SK-N-SH (cell line): Measurements from ENCODE around the gene CEP55. TPM values are rescaled to one million over a fixed set of nuclear protein-coding genes. Genes with fewer than 3 reads are reported as not detected.
A peak's percentile ranks its signal among the peaks of the same experiment; 100 is the strongest.

Experiments
- CTCF ChIA-PET: fragments of 300-600, 350-600 bp; formaldehyde crosslinking; extraction: SDS; loops from one replicate; lab custom pipeline; 2021; lab: Yijun Ruan, JAX
- POLR2A ChIA-PET: fragments of 350-600 bp; sonication (Branson Sonifier 250); formaldehyde crosslinking; extraction: SDS; loops from one replicate; lab custom pipeline; 2020; ENCODE audit warnings: antibody characterized with exemption, inconsistent platforms; lab: Yijun Ruan, JAX
- DNase-seq: peaks from one replicate; pipeline ENCODE4 v3.0.0; 2012
- H2AFZ ChIP-seq: fragments of 200-600 bp; sonication (generic); 2 replicates; pipeline ENCODE4 v1.8.1; 2016; ENCODE audit warnings: antibody characterized with exemption, mild to moderate bottlenecking, low read depth
- H3F3A ChIP-seq: fragments of 200-600 bp; sonication (generic); replicated peaks from 2 replicates; pipeline ENCODE3; 2016; ENCODE audit warnings: antibody characterized with exemption, mild to moderate bottlenecking; ENCODE audit not compliant: insufficient read depth
- H3K27ac ChIP-seq, 2 experiments: fragments of 200-500 bp in 1 of 2; fragments of 200-600 bp in 1 of 2; sonication (Bioruptor generic) in 1 of 2; sonication (generic), shearing (Covaris generic) in 1 of 2; 2 replicates each; pipeline versions ENCODE4 v1.5.1 to v1.6.1; 2014 to 2016; ENCODE audit warnings: low read depth in 2 of 2, inconsistent platforms in 1 of 2, low read length in 1 of 2, mild to moderate bottlenecking in 1 of 2, mixed read lengths in 1 of 2
- H3K27me3 ChIP-seq: fragments of 200-600 bp; sonication (generic), shearing (Covaris generic); 2 replicates; pipeline ENCODE4 v1.6.1; 2016; ENCODE audit warnings: mixed run types; ENCODE audit not compliant: insufficient read depth
- H3K36me3 ChIP-seq, 2 experiments: fragments of 200-500 bp in 1 of 2; fragments of 200-600 bp in 1 of 2; sonication (Bioruptor generic) in 1 of 2; sonication (generic) in 1 of 2; replicated peaks in 1 of 2; 2 replicates each; pipeline versions ENCODE3 to v1.5.1; 2014 to 2016; ENCODE audit warnings: low read length in 1 of 2, mild to moderate bottlenecking in 1 of 2; ENCODE audit not compliant: insufficient read depth in 2 of 2, control insufficient read depth in 1 of 2
- H3K4me1 ChIP-seq, 2 experiments: fragments of 200-500 bp in 1 of 2; fragments of 200-600 bp in 1 of 2; sonication (Bioruptor generic) in 1 of 2; sonication (generic), shearing (Covaris generic) in 1 of 2; 2 replicates each; pipeline versions ENCODE4 v1.5.1 to v1.6.1; 2014 to 2016; ENCODE audit warnings: low read depth in 1 of 2, low read length in 1 of 2, mixed run types in 1 of 2; ENCODE audit not compliant: insufficient read depth in 2 of 2, control insufficient read depth in 1 of 2
- H3K4me2 ChIP-seq: fragments of 200-600 bp; sonication (generic), shearing (Covaris generic); 2 replicates; pipeline ENCODE4 v1.6.1; 2017; ENCODE audit warnings: mixed run types
- H3K4me3 ChIP-seq, 2 experiments: fragments of 200-500 bp in 1 of 2; fragments of 200-600 bp in 1 of 2; sonication (Bioruptor generic) in 1 of 2; sonication (generic), shearing (Covaris generic) in 1 of 2; 2 replicates each; pipeline versions ENCODE4 v1.5.1 to v1.8.1; 2014 to 2016; ENCODE audit warnings: low read depth in 2 of 2, inconsistent platforms in 1 of 2, low read length in 1 of 2, mild to moderate bottlenecking in 1 of 2, mixed read lengths in 1 of 2, moderate library complexity in 1 of 2
- H3K79me2 ChIP-seq: fragments of 200-600 bp; sonication (generic); 2 replicates; pipeline ENCODE4 v1.8.1; 2017; ENCODE audit warnings: mild to moderate bottlenecking; ENCODE audit not compliant: insufficient read depth
- H3K9ac ChIP-seq: fragments of 200-600 bp; sonication (generic); 2 replicates; pipeline ENCODE4 v1.6.1; 2017; ENCODE audit warnings: mixed run types
- H3K9me2 ChIP-seq: fragments of 200-600 bp; sonication (generic); 2 replicates; pipeline ENCODE4 v1.6.1; 2017; ENCODE audit warnings: mixed run types
- H3K9me3 ChIP-seq: fragments of 200-600 bp; sonication (generic); 2 replicates; pipeline ENCODE4 v1.6.1; 2017; ENCODE audit warnings: mixed run types, mild to moderate bottlenecking, moderate library complexity
- H4K20me1 ChIP-seq: fragments of 200-600 bp; sonication (generic); 2 replicates; pipeline ENCODE4 v1.6.1; 2017; ENCODE audit warnings: mild to moderate bottlenecking, mixed run types; ENCODE audit not compliant: insufficient read depth
- CHD2 ChIP-seq: fragments of 150-350 bp; IDR thresholded peaks from 2 replicates; pipeline ENCODE4 v1.6.1; 2018; ENCODE audit warnings: low read length; ENCODE audit not compliant: partially characterized antibody
- EP300 ChIP-seq, 2 experiments: IDR thresholded peaks; 2 replicates each; pipeline versions ENCODE4 v1.4.0 to v1.6.1; 2012; ENCODE audit warnings: borderline replicate concordance in 1 of 2, low read depth in 1 of 2, low read length in 1 of 2
- EZH2phosphoT487 ChIP-seq: fragments of 200-600 bp; sonication (generic); IDR thresholded peaks from 2 replicates; pipeline ENCODE4 v1.6.1; 2017; ENCODE audit warnings: low read depth, mixed run types, mild to moderate bottlenecking, antibody characterized with exemption, moderate library complexity, borderline replicate concordance
- FOSL2 ChIP-seq: IDR thresholded peaks from 2 replicates; pipeline ENCODE4 v1.4.0; 2012; ENCODE audit warnings: low read depth, mild to moderate bottlenecking, moderate library complexity, borderline replicate concordance
- GABPA ChIP-seq: IDR thresholded peaks from 2 replicates; pipeline ENCODE4 v1.4.0; 2012; ENCODE audit warnings: low read depth, mild to moderate bottlenecking
- JUND ChIP-seq: IDR thresholded peaks from 2 replicates; pipeline ENCODE4 v1.4.0; 2012
- NRF1 ChIP-seq: IDR thresholded peaks from 2 replicates; pipeline ENCODE4 v1.6.1; 2012; ENCODE audit warnings: low read depth, mild to moderate bottlenecking, low read length
- POLR2AphosphoS5 ChIP-seq: IDR thresholded peaks from 2 replicates; pipeline ENCODE4 v1.6.1; 2012; ENCODE audit warnings: low read depth, low read length
- SIN3A ChIP-seq: IDR thresholded peaks from 2 replicates; pipeline ENCODE4 v1.6.1; 2012; ENCODE audit warnings: low read depth, mild to moderate bottlenecking, low read length, moderate library complexity, borderline replicate concordance
- TCF12 ChIP-seq: IDR thresholded peaks from 2 replicates; pipeline ENCODE4 v1.4.0; 2012
- WGBS: methylation state at CpG from one replicate; pipeline ENCODE4 v1.1.6; 2017; ENCODE audit warnings: low lambda C conversion rate; 5-methylcytosine and 5-hydroxymethylcytosine counted together
- polyA plus RNA-seq, 3 experiments: library from polyadenylated mRNA; depleted of rRNA; stranded (reverse); fragments of >200 nt; gene quantifications; 2 replicates each; pipeline ENCODE4 v1.2.3, GENCODE V29; 2012
- TF ChIP-seq, protein P1 (sequence below): IDR thresholded peaks from 2 replicates; pipeline ENCODE4 v1.6.1; 2012; ENCODE audit warnings: mild to moderate bottlenecking, low read depth, low read length, moderate library complexity

CEP55 gene
- polyA plus RNA-seq, 1 of the 3 experiments (the other 2 are of a cell fraction): 9.8 TPM

DNA sequence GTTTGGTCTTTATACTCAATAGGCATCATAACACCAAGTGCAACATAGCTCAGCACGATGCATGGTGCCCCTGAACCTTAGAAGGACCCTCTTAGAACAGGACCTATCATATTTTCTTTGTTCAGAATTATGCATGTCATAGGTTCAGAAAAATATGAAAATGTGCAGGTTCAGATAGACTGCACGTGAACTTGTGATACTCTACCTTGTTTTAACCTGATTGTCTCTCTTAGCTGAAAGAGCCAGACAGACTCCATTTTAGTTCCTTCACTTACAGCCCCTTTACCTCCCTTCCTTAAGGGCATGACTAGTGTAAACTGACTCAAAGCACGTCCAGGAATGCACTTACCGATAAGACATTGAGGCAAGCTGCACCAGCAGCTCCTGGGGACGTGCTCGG lies 49.4 kb upstream of the CEP55 start:
- Histone ChIP-seq H3K4me2 (no peak overlapping the region), H3K36me3 (peaks cover 6 to 56% of the 10 kb centered on the region in 2 experiments), H3F3A (peaks cover 45% of the 10 kb centered on the region), H3K9ac (no peak overlapping the region), H3K79me2 (peaks cover 73% of the 10 kb centered on the region), H2AFZ (no peak overlapping the region), H3K9me2 (no peaks in the 10 kb centered on the region), H4K20me1 (no peaks in the 10 kb centered on the region), H3K27me3 (no peaks in the 10 kb centered on the region), H3K4me1 (peaks cover 11 to 27% of the 10 kb centered on the region in 2 experiments), H3K4me3 (no peak overlapping the region), H3K9me3 (no peaks in the 10 kb centered on the region), H3K27ac (peak overlapping the region in 1 of 2 experiments; percentile 100; a peak in 2 of 4 replicates)
- no peak for DNase-seq
- TF ChIP-seq POLR2AphosphoS5 (no peak), EP300 (IDR thresholded peaks at IDR 0.05; ENCODE audit: borderline replicate concordance in 1 of 2, low read depth in 1 of 2, low read length in 1 of 2) (no peak), EZH2phosphoT487 (no peak), JUND (no peak), FOSL2 (no peak), NRF1 (no peak), GABPA (no peak), TCF12 (no peak), SIN3A (no peak)
- TF ChIP-seq, protein P1, sequence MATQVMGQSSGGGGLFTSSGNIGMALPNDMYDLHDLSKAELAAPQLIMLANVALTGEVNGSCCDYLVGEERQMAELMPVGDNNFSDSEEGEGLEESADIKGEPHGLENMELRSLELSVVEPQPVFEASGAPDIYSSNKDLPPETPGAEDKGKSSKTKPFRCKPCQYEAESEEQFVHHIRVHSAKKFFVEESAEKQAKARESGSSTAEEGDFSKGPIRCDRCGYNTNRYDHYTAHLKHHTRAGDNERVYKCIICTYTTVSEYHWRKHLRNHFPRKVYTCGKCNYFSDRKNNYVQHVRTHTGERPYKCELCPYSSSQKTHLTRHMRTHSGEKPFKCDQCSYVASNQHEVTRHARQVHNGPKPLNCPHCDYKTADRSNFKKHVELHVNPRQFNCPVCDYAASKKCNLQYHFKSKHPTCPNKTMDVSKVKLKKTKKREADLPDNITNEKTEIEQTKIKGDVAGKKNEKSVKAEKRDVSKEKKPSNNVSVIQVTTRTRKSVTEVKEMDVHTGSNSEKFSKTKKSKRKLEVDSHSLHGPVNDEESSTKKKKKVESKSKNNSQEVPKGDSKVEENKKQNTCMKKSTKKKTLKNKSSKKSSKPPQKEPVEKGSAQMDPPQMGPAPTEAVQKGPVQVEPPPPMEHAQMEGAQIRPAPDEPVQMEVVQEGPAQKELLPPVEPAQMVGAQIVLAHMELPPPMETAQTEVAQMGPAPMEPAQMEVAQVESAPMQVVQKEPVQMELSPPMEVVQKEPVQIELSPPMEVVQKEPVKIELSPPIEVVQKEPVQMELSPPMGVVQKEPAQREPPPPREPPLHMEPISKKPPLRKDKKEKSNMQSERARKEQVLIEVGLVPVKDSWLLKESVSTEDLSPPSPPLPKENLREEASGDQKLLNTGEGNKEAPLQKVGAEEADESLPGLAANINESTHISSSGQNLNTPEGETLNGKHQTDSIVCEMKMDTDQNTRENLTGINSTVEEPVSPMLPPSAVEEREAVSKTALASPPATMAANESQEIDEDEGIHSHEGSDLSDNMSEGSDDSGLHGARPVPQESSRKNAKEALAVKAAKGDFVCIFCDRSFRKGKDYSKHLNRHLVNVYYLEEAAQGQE: no peak
- 74% methylated on average over 6 of the region's 6 CpGs for WGBS
- ChIA-PET CTCF (interaction anchor here (1.4 to 3.4 kb wide), 3 partner anchors 13 to 70 kb away, joined by 4 to 23 read pairs (median 8); partner anchors contain the start of gene MYOF), POLR2A (no interaction called here)

GRCh38 chr10:93447970-93448369 lies 48.4 kb upstream of the CEP55 start:
- no peak for TF ChIP-seq CHD2
- TF ChIP-seq, all 33 proteins: peak for 0
- Histone ChIP-seq H3K9ac (no peak overlapping the region), H4K20me1 (no peaks in the 10 kb centered on the region), H3K27ac (peak overlapping the region in 1 of 2 experiments; percentile 100; a peak in 1 of 4 replicates), H3F3A (peaks cover 36% of the 10 kb centered on the region), H3K36me3 (peaks cover 6 to 51% of the 10 kb centered on the region in 2 experiments), H3K4me3 (no peak overlapping the region), H3K9me2 (no peaks in the 10 kb centered on the region), H2AFZ (no peak overlapping the region), H3K79me2 (peaks cover 71% of the 10 kb centered on the region), H3K9me3 (no peaks in the 10 kb centered on the region), H3K4me1 (peaks cover 11 to 20% of the 10 kb centered on the region in 2 experiments), H3K4me2 (no peak overlapping the region), H3K27me3 (no peaks in the 10 kb centered on the region)
- ChIA-PET CTCF (no interaction called here), POLR2A (no interaction called here)
- 54% methylated on average over 3 of the region's 3 CpGs for WGBS
- DNase-seq: no peak
